CD4-positive, alpha-beta T cell treated with Interferon gamma for 1 hour (primary cell): ENCODE results near the gene LCP1.

Source experiments
- DNase-seq: peaks from one replicate; pipeline ENCODE4 v3.0.0-alpha.2; 2020

Gene LCP1

DNA sequence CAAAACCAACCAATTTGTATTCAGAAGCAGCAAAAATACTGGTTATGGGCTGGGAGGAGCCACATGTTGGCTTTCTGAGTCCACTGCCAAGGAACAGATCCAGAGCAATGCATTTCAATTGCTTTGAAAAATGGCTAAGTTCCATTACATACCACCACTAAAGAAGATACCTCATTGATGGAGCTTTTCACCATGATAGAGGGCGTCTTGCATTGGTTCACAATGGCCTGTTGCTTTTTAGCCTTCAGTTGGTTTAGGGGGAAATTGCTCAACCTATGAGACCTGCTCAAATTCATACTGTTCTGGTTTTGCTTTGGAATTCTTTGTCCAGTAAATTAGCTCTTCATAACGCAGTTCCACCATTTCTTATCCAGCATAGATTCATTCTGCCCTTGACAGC, 55.9 kb downstream of the LCP1 start:
- DNase-seq: no peak

DNA sequence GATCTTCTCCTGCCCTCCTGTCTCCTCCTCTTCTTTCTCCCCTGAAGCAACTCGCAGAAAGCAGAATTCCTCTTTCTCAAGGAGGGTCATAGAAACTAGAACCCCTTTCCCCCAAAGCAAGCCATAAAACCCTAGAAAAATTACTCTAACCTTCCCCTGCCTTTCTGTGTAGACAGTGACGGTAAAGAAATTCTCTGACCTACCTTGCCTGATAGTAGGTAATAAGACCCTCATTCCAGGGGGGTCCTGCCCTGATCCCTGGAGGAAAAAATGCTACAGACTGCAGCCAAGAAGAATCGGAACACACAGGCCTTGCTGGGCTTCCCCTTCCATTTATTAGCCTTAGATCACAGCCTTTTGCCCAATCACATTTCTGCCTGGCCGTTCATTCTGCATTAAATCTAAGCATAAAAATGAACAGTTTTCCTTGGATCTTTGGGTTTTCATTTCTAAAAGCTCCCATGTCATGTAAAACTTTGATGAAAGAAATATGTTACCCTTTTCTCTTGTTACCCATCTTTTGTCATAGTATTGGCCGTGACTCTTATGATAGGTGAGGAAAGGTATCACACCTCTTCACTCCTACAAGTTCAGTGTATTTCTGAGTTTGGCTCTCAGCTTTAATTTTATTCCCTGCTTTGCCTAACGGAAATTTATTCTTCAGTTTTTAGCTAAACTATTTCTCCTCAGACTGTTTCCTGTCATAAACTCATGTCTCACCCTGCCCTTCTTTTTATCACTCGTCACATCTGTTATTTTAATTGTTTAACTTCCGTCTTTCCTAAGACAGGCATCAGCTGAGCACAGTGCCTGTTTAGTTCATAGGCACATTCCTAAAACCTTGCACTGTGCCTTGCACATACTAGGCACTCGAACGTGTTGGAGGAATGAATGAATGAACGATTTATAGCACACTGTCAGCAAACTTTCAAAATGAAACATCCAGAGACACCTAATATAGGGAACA, 56.7 kb downstream of the LCP1 start:
- no peak for DNase-seq

DNA sequence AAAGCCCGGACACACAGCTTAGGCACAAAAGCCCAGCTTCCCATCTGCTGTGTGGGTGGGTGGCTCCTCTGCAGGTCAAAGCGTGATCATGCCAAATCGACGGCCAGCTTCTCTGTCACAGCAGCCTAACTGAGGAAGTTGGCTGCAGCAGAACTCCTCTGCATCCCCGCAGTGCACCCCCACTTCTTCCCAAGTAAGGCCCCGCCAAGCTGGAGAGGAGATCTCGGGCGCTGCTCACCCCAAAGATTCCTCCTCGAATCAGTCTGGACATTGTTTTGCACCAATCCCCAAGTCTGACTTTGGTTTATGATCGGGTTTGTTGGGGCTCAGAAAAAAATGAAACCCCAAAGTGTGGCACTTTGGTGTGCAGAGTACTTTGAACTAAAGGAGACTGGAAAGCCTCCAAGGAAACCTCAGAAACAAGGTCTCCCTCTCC, 57.4 kb downstream of the LCP1 start:
- peak; percentile 25 for DNase-seq

DNA sequence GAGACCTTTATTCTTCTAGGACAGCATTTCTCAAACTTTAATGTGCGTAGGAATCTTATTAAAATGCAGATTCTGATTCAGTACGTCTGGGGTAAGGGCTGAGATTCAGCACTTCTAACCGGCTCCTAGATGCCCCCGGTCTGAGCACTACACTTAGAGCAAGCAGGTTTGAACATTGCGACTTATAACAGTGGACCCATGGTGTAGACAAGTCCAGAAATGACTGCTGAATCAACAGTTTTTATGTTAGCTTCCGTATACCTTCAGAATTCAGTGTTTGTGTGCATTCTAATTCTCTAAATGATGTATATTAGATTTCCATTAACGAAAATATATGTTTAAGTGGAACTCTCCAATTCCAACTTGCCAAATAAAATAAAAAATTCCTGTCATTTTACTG, 59.7 kb downstream of the LCP1 start:
- DNase-seq: no peak

DNA sequence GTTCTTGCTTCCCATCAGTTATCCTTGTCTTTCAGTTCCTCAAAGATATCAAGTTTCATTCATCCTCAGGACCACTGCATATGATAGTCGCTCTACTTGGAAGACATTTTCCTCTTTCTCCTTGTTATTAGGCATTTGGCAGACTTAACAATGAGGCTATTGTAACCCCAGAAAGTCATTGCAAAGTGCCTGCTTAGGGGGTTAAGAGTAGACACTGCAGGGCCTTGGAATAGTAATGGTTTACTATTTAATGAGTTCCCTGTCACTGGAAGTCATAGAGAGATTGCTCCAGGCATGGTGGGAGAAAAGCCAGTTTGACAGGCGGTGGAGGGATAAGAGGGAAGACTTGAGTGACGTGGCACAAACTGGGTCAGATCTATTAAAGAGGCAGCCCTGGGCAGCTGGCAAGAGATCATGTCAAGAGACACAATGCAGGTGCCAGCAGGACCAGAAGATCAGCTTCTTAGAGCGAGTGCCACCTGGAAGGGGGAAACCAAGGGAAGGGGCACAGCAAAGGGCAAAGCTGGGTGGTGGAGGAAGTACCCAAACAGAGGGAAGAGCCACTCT, 60.3 kb downstream of the LCP1 start:
- no peak for DNase-seq

DNA sequence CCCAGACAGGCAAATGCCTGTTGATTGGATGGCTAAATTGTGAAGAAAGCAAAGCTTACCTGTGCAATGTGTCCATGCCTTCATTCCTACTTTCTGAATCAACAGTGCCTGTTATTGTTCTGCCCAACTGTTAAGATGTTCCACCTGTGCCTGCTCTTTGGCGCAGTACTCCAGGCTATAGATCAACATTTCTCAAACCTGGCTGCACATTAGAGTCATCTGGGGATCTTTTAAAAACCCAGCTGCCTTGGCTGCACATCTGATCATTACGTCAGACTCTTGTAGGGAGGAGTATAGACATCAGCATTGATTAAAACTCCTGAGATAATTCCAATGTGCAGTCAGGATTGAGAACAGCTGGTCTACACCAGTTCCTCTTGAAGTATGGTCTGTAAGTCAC, 60.9 kb downstream of the LCP1 start:
- no peak for DNase-seq

DNA sequence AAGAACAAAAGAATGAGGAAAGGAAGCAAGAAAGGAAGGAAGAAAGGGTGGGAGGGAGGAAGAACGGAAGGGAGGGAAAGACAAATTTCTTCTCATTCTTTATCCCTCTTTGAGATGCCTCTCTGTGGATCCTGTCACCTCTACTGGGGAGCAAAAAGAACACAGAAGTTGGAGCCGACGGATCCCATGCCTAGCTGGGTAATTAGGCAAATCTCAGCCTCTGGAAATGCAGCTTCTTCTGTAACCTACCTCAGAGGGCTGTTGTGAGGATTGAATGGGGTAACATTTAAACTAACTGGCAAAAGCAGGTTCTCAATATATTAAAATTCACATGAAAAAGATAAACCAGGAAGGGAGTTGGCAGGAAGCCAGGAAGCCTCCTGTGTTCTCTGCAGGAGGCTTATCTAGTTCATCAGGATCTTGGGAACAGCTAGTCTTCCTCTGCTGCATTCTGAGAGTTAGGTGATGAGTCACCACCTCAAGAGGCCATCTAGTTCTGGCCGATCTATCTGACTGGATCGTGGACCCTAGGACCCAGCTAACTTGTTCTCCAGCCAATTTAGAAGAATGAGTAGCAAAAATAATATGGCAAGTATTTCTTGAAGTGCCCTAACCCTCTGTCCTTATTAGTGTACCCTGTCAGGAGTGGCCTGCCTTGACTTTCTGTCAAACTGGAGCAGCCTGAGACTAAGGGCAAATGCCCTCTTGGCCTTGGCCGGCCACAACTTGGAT, 61.9 kb downstream of the LCP1 start:
- no peak for DNase-seq

DNA sequence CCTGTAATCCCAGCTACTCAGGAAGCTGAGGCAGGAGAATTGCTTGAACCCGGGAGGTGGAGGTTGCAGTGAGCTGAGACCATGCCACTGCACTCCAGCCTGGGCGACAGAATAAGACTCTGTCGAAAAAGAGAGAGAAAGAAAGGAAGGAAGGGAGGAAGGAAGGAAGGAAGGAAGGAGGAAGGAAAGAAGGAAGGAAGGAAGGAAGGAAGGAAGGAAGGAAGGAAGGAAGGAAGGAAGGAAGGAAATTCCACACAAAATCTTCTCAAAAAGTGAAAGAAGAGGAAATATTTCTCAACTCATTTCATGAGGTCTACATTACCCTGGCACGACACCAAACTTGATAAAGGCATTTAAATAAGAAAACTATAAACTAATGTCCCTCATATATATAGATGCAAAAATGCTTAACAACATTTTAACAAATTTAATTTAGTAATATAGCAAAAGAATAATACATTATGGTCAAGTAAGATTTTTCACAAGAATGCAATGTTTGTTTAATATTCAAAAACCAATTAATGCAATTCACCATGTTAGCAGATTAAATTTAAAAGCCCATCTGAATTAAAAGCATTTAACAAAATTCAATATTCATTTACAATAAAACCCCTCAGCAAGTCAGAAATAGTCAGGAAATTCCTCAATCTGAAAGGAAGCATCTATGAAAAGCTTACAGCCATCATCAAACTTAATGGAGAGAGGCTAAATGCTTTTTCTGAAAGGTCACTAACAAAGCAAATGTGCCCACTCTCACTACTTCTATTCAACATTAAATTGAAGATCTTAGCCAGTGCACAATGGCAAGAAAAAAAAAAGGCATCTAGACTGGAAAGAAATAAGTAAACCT, 65.1 kb downstream of the LCP1 start:
- DNase-seq: no peak

DNA sequence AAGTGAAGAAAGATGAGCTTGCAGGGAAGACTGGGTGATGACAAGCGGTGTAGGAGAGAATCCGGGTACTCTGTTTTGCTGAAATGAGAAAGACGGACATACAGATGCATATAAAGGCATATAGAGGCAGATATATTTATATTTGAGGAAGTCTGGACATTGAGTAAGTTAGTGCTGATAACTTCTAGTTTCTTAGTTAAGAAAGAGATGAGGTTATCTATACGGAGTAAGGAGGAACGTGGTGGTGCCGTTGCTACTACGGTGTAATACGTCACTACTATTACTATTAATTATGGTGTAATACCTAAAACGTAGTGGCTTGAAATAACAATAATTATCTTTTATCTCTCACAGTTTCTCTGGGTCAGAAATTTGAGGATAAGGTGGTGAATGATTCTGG, 67.4 kb downstream of the LCP1 start:
- no peak for DNase-seq

DNA sequence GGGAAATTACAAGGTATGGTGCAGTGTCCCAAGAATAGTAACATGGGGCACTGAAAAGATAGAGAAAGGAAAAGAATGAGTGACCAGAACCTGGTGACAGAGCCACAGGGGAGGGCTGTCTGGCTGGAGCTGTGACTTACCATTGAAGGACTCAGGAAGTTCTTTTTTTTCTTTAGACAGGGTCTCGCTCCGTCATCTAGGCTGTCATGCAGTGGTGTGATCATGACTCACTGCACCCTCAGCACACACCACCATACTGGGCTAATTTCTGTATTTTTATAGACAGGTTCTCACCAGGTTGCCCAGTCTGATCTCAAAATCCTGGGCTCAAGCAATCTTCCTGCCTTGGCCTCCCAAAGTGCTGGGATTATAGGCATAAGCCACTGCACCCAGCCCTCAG, 68.4 kb downstream of the LCP1 start:
- DNase-seq: peak; percentile 16

DNA sequence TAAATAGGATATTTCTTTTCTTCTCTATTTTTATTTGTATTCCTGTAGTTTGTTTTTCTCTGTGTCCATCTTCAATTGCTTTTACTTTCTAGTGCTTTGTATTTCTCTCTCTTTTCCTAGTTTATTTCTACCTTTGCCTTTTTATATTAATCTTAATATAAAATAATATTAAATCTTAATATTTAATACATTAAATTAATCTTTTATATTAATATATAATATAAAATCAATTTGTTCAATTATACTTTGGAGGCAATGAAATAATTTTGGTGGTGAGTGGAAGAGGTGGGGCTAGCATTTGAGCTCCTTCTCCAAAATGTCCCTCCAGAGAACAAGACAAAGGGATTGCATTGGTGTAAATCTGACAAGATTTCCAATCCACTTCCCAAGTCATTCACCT, 70.8 kb downstream of the LCP1 start:
- DNase-seq: no peak

DNA sequence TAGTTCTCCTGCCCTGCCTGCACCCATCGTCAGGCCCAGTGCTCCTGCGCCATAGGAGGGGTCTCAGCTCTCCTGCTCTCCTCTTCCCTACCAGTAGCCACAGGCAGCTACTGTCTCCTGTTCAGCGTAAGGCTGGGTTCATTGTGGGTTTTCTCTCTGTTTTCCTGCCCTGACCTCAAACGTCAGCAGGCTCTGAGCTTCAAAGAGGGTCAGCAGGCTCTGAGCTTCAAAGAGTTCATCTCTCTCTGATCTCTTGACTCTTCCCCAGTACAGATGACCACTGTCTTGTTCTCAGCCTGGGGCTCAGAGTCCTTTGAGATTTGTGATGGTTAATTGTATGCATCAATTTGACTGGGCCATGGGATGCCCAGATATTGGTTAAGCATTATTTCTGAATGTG, 72.5 kb downstream of the LCP1 start:
- no peak for DNase-seq

DNA sequence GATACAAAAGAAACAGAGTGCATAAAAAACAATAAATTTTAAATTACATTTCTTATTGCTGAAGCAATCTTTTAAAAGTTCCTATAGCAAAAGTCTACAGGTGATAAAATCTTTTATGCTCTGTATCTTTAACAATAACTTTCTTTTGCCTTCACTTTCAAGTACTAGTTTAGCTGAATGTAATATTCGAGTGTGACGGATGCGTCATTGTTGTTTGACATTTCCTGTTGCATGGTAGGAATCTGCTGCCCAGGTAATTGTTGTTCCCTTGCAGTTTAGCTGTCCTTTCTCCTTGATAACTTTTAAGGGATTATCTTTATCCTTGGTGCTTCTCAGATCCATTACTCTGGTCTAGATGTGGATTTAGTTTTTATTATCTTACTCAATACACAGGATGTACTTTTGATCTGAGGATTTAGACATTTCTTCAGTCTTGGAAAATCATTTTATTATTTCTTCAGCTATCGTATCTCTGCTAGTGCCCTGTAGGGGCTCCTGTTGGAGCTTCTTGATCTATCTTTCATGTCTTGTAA, 75.1 kb downstream of the LCP1 start:
- no peak for DNase-seq

DNA sequence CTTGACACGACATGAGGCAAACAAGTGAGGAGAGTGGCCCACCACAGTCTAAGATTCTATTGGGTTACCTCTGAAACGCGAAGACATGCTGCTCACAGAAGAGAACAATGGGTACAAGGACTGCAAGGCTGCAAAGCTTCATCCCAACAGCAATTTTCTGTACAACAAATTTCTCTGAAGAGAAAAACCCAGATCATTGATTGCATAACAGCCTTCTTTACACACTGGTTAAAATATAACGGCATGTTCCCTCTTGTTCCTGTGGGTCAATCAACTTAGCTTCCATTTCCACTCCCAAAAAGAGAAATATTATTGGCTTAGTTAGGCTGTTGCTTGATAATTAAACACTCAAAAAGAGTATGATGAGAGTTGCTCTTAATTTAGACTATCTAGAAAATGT, 77.1 kb downstream of the LCP1 start, which contains the start of gene CPB2:
CPB2 (minus strand) TSS at position 166 of the 400 bp plus-strand sequence; CDS start at position 142, 24 bp downstream.
- no peak for DNase-seq

DNA sequence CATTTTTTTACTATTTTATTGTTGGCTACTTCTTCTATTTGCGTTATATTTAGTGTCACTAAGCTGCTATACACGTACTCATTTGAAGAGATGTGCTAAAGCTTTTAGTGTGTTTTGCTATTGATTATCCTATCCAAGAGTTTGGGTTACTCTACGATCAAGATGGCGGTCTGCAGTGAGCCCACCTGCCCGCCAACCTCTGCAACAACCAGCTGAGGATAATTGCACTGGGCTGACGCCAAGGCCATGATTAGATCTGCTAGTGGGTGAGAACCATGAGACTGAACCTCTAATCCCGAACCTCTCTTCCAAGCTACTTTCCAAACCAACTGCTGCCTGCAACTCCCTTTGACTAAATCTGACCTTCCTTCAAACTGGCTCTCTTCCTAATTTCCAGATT, 78.9 kb downstream of the LCP1 start:
- DNase-seq: no peak

DNA sequence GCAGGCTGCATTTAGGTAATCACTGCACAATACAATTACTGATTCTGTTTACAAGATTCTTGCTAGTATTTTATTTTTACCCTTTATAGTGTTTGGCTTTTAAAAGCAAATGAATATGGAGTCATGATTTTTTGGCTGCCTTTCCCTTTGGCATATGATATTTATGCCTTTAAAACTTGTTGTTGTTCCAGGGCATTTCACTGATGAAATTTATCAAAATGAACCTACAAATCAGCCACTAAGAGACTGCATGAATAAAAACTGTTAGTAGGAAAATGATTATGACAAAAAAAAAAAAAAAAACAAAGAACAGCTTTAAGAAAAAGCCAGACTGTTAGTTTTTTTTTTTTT, 79.7 kb downstream of the LCP1 start:
- no peak for DNase-seq

DNA sequence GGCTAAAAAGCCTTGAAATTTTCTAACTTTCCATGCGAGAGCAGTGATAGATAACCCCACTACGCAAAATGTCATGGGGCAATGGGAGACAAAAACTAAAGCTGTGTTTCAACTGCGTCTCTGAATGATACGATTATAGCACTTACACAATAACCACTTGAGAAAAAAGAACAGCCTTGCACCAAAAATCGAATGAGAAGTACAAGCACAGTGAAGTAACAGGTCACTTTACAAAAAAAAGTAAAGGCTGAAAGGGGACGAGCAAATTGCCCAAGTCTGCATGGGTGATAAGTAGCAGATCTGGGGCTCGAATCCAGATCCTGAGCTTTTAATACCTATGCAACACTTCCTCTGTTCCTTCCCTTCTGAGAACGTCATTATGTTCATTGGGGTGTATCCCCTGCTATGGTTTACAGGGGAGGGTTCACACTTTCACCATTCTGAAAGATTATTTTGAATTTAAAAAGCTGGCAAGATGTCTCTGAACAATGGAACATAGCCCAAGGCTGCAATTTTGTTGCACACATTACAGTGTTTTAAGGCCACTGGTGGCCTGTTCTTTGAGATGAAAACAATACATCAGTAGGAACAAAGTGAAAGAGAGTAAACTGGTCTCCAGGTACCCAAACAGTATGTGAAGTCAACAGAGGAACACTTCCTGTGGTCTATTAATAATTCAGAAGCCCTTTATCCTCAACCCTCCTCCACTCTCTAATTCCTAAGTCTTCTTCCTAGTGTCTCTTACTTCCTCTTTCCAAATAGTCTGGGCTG, 80.3 kb downstream of the LCP1 start:
- DNase-seq: no peak

DNA sequence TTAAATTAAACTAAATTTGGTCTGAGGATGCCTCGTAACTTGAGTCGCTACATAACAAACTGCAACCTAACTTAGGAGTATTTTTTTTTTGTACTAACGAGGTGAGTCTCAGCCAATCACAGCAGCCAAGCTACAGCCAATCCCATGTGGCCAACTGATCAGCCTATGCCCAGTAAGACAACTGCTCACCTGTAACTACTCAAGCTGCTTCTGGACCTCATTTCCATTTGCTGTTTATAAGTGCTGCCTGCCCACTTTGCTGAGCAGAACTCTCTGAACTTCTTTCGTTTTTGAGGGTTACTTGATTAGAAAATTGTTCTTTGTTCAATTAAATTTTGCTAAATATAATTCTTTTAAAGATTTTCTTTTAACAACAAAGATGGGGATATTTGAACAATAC, 81.0 kb downstream of the LCP1 start:
- DNase-seq: no peak

DNA sequence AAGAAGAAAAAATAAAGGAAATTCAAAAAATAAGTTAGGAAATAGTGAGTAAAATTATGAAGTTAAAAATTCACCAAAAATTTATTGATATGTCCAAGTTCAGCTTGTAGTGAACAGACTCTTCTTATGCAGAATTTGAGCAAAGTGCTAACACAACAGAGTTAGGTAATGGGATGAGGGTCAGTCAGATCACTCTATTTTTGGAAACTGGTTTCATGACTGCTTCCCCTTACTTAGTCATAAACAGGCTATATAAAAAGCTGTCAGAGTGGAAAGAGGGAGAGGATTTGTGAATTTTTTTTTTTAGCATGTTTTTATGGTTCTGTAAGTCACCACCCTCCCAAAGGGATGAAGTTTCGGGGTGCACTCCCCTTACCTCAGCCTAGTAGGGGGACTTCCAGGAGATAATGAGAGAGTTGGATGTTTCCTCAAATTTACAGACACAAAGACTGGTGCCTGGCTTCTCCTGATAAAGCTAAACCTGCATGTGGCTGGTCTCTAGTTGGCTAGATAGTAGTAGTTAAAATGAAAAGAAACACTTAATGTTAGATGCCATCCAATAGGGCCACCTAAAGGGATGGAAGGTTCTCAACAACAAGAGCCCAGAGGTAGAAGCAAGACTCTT, 81.7 kb downstream of the LCP1 start:
- no peak for DNase-seq

DNA sequence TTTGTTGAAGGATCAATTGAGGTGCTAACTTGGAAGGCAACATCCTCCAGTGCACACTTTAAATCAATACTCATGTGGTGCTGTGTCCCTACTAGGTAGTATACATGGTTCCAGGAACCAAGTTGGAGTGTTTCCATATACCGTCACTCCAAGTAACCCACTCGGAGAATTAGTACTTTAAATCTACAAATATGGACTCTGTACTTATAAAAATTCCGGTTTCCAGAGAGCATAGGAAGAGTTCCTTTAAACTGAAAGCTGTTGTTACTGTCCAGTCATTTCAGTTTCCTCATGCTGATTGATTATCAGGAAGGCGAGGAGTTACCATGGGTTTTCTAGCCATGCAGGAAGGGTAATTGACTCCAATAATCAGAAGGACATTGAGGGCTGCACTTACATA, 84.3 kb downstream of the LCP1 start:
- no peak for DNase-seq

DNA sequence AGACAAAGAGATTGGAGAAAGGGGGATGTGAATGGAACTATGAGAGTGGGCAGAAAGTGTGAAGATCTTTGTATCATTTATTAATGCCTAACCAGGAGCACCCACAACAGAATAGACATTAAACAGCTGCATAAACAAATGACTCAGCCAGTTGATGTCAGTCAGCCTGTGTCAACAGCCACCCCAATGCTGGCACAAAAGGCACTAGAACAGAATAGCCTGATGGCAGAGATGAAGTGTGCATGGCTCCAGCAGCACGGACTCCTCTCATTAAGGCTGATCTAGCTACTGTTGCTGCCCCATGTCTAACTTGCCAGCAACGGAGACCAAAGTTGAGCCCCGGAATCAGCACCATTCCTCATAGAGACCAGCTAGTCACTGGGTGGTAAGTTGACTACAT, 85.0 kb downstream of the LCP1 start:
- DNase-seq: no peak
